SJSA1 (cell line): ENCODE results near the gene CPA1. TPM values are rescaled to one million over a fixed set of nuclear protein-coding genes. Genes with fewer than 3 reads are reported as not detected.

Source experiments
- DNase-seq, 2 experiments: peaks; one replicate each; pipeline ENCODE4 v3.0.0-alpha.2; 2015 to 2020; ENCODE audit warnings: low spot score in 2 of 2, low read depth in 1 of 2
- H3K27ac ChIP-seq: fragments of 250-450 bp; sonication (Bioruptor Pico); 2 replicates; pipeline ENCODE4 v1.5.1; 2020; ENCODE audit warnings: mild to moderate bottlenecking, moderate library complexity
- H3K27me3 ChIP-seq: fragments of 250-450 bp; sonication (Bioruptor Pico); replicated peaks from 2 replicates; pipeline ENCODE4 v1.5.1; 2020; ENCODE audit warnings: mild to moderate bottlenecking, moderate library complexity
- H3K36me3 ChIP-seq: fragments of 250-450 bp; sonication (Bioruptor Pico); 2 replicates; pipeline ENCODE4 v1.5.1; 2020; ENCODE audit warnings: mild to moderate bottlenecking
- H3K4me1 ChIP-seq: fragments of 250-450 bp; sonication (Bioruptor Pico); replicated peaks from 2 replicates; pipeline ENCODE4 v1.6.1; 2021; ENCODE audit warnings: mild to moderate bottlenecking
- H3K4me3 ChIP-seq: fragments of 250-450 bp; sonication (Bioruptor Pico); 2 replicates; pipeline ENCODE4 v1.5.1; 2020; ENCODE audit warnings: mild to moderate bottlenecking
- H3K9me3 ChIP-seq: fragments of 250-450 bp; sonication (Bioruptor Pico); replicated peaks from 2 replicates; pipeline ENCODE4 v1.5.1; 2020; ENCODE audit warnings: mild to moderate bottlenecking
- total RNA-seq: library from RNA; depleted of rRNA; stranded (reverse); fragments of >200 nt; shearing (Covaris generic); gene quantifications from 2 replicates; pipeline ENCODE4 v1.2.3, GENCODE V29; 2014

CPA1 gene
- total RNA-seq, 1 experiment from 2014 or later = not detected

GRCh38 chr7:130386876-130387275 is 6.6 kb downstream of the CPA1 start:
- no peak for DNase-seq
- H3K9me3 ChIP-seq = peaks cover 4% of the 10 kb centered on the region
- H3K4me1 ChIP-seq = peaks cover 27% of the 10 kb centered on the region
- peak overlapping the region; percentile 74 for H3K27ac ChIP-seq
- no peaks in the 10 kb centered on the region for H3K27me3 ChIP-seq
- H3K36me3 ChIP-seq = no peaks in the 10 kb centered on the region
- no peak overlapping the region for H3K4me3 ChIP-seq

- Histone ChIP-seq H3K4me1 (peaks cover 27% of the 10 kb centered on the region), H3K27me3 (no peaks in the 10 kb centered on the region), H3K9me3 (peaks cover 4% of the 10 kb centered on the region), H3K36me3 (no peaks in the 10 kb centered on the region), H3K27ac (peak overlapping the region; percentile 74), H3K4me3 (no peak overlapping the region)
- DNase-seq = no peak
These were observed 7.0 kb downstream of the CPA1 start for GRCh38 chr7:130387306-130387627.

GRCh38 chr7:130387628-130388403 is 7.5 kb downstream of the CPA1 start:
- peak overlapping the region; percentile 74 for H3K27ac ChIP-seq
- peaks cover 28% of the 10 kb centered on the region for H3K4me1 ChIP-seq
- H3K36me3 ChIP-seq = no peaks in the 10 kb centered on the region
- H3K9me3 ChIP-seq = peaks cover 4% of the 10 kb centered on the region
- no peaks in the 10 kb centered on the region for H3K27me3 ChIP-seq
- no peak overlapping the region for H3K4me3 ChIP-seq
- DNase-seq = peak; percentile 91

GRCh38 chr7:130388671-130389070 is 8.4 kb downstream of the CPA1 start:
- H3K36me3 ChIP-seq = no peaks in the 10 kb centered on the region
- no peaks in the 10 kb centered on the region for H3K27me3 ChIP-seq
- peaks cover 30% of the 10 kb centered on the region for H3K4me1 ChIP-seq
- peaks cover 4% of the 10 kb centered on the region for H3K9me3 ChIP-seq
- peak overlapping the region; percentile 31 for H3K27ac ChIP-seq
- H3K4me3 ChIP-seq = no peak overlapping the region
- DNase-seq = no peak

- H3K4me3 ChIP-seq = no peak overlapping the region
- no peak overlapping the region for H3K27ac ChIP-seq
- no peaks in the 10 kb centered on the region for H3K27me3 ChIP-seq
- peaks cover 4% of the 10 kb centered on the region for H3K9me3 ChIP-seq
- peaks cover 35% of the 10 kb centered on the region for H3K4me1 ChIP-seq
- no peaks in the 10 kb centered on the region for H3K36me3 ChIP-seq
- DNase-seq = no peak
These were observed 10.2 kb downstream of the CPA1 start for GRCh38 chr7:130390486-130390885.

GRCh38 chr7:130393101-130393561 is 12.8 kb downstream of the CPA1 start:
- H3K27me3 ChIP-seq = no peaks in the 10 kb centered on the region
- peaks cover 17% of the 10 kb centered on the region for H3K4me1 ChIP-seq
- H3K4me3 ChIP-seq = no peak overlapping the region
- H3K9me3 ChIP-seq = peaks cover 4% of the 10 kb centered on the region
- 0 out of 2 replicates have a peak, but pooled peaks cover 3% of the 10 kb centered on the region for H3K36me3 ChIP-seq
- no peak overlapping the region for H3K27ac ChIP-seq
- no peak for DNase-seq

GRCh38 chr7:130393841-130394411 is 13.6 kb downstream of the CPA1 start:
- Histone ChIP-seq H3K9me3 (peaks cover 1% of the 10 kb centered on the region), H3K27ac (no peak overlapping the region), H3K27me3 (no peaks in the 10 kb centered on the region), H3K36me3 (0 out of 2 replicates have a peak, but pooled peaks cover 3% of the 10 kb centered on the region), H3K4me1 (peaks cover 9% of the 10 kb centered on the region), H3K4me3 (no peak overlapping the region)
- DNase-seq = no peak

GRCh38 chr7:130394421-130395195 is 14.3 kb downstream of the CPA1 start:
- no peak for DNase-seq
- Histone ChIP-seq H3K27me3 (no peaks in the 10 kb centered on the region), H3K4me1 (peaks cover 9% of the 10 kb centered on the region; the same call in 1 of the 2 replicates), H3K27ac (no peak overlapping the region), H3K4me3 (no peak overlapping the region), H3K9me3 (no peaks in the 10 kb centered on the region), H3K36me3 (0 out of 2 replicates have a peak, but pooled peaks cover 5% of the 10 kb centered on the region)

- Histone ChIP-seq H3K4me3 (no peak overlapping the region), H3K27me3 (no peaks in the 10 kb centered on the region), H3K9me3 (no peaks in the 10 kb centered on the region), H3K27ac (peak overlapping the region; percentile 17; the same call in 1 of the 2 replicates), H3K4me1 (peaks cover 9% of the 10 kb centered on the region; the same call in 1 of the 2 replicates), H3K36me3 (peaks cover 10% of the 10 kb centered on the region)
- DNase-seq = no peak
These were observed 15.1 kb downstream of the CPA1 start for GRCh38 chr7:130395421-130395820.

GRCh38 chr7:130396109-130396508 is 15.8 kb downstream of the CPA1 start:
- DNase-seq = no peak
- no peaks in the 10 kb centered on the region for H3K9me3 ChIP-seq

GRCh38 chr7:130397051-130397757 is 16.9 kb downstream of the CPA1 start:
- H3K4me1 ChIP-seq = peaks cover 9% of the 10 kb centered on the region; the same call in 1 of the 2 replicates
- H3K27ac ChIP-seq = no peak overlapping the region
- no peaks in the 10 kb centered on the region for H3K9me3 ChIP-seq
- H3K4me3 ChIP-seq = no peak overlapping the region
- H3K27me3 ChIP-seq = no peaks in the 10 kb centered on the region
- peaks cover 16% of the 10 kb centered on the region for H3K36me3 ChIP-seq
- no peak for DNase-seq

More at GRCh38 chr7:130396109-130396508, 15.8 kb downstream of the CPA1 start:
- peaks cover 16% of the 10 kb centered on the region for H3K36me3 ChIP-seq
- no peaks in the 10 kb centered on the region for H3K27me3 ChIP-seq
- H3K4me1 ChIP-seq = peaks cover 9% of the 10 kb centered on the region; the same call in 1 of the 2 replicates
- H3K4me3 ChIP-seq = no peak overlapping the region
- no peak overlapping the region for H3K27ac ChIP-seq

GRCh38 chr7:130397758-130398073 is 17.4 kb downstream of the CPA1 start:
- H3K4me1 ChIP-seq = peaks cover 8% of the 10 kb centered on the region; the same call in 1 of the 2 replicates
- no peaks in the 10 kb centered on the region for H3K9me3 ChIP-seq
- no peak for DNase-seq
- H3K27me3 ChIP-seq = no peaks in the 10 kb centered on the region
- no peak overlapping the region for H3K4me3 ChIP-seq
- H3K36me3 ChIP-seq = peaks cover 19% of the 10 kb centered on the region
- no peak overlapping the region for H3K27ac ChIP-seq

- no peak overlapping the region for H3K4me3 ChIP-seq
- no peak for DNase-seq
- no peak overlapping the region for H3K27ac ChIP-seq
- no peaks in the 10 kb centered on the region for H3K9me3 ChIP-seq
- H3K36me3 ChIP-seq = peaks cover 27% of the 10 kb centered on the region
- no peaks in the 10 kb centered on the region for H3K27me3 ChIP-seq
- H3K4me1 ChIP-seq = peaks cover 5% of the 10 kb centered on the region; the same call in 1 of the 2 replicates
These were observed 18.3 kb downstream of the CPA1 start for GRCh38 chr7:130398526-130399090.
